H1 (cell line): Measurements from ENCODE around the gene MYO15B. TPM values are rescaled to one million over a fixed set of nuclear protein-coding genes. Genes with fewer than 3 reads are reported as not detected.

Source experiments
- CTCF ChIA-PET: fragments of 300-600 bp; sonication (Branson Sonifier 250); formaldehyde crosslinking; loops from one replicate; lab custom pipeline; 2021; ENCODE audit not compliant: partially characterized antibody; lab: Charles Lee
- POLR2A ChIA-PET: fragments of 300-600 bp; sonication (Branson Sonifier 250); formaldehyde crosslinking; loops from one replicate; lab custom pipeline; 2021; ENCODE audit warnings: inconsistent platforms; ENCODE audit not compliant: partially characterized antibody; lab: Charles Lee
- DNase-seq, 2 experiments: peaks; one replicate each; pipeline versions ENCODE4 v3.0.0 to v3.0.0-alpha.2; 2010 to 2022; ENCODE audit warnings: low spot score in 2 of 2, low read depth in 1 of 2, mixed read lengths in 1 of 2
- FAIRE-seq: peaks from 2 replicates; lab custom pipeline; 2011; peaks lifted over from hg19 to GRCh38; lab: Jason Lieb, UNC
- H2AFZ ChIP-seq: 2 replicates; pipeline ENCODE4 v1.8.1; 2012; ENCODE audit warnings: low read length, inconsistent platforms
- H2AK5ac ChIP-seq: 2 replicates; pipeline ENCODE4 v1.6.1; 2013; ENCODE audit warnings: low read depth, low read length
- H2BK120ac ChIP-seq: replicated peaks from 2 replicates; pipeline ENCODE3; 2013; ENCODE audit warnings: low read depth, low read length, inconsistent platforms
- H2BK12ac ChIP-seq: 2 replicates; pipeline ENCODE4 v1.6.1; 2013; ENCODE audit warnings: low read depth, low read length
- H2BK15ac ChIP-seq: 2 replicates; pipeline ENCODE4 v1.6.1; 2013; ENCODE audit warnings: low read length
- H2BK20ac ChIP-seq: 2 replicates; pipeline ENCODE4 v1.6.1; 2013; ENCODE audit warnings: low read length
- H2BK5ac ChIP-seq: 2 replicates; pipeline ENCODE4 v1.6.1; 2013; ENCODE audit warnings: low read depth, low read length
- H3K14ac ChIP-seq: 2 replicates; pipeline ENCODE4 v1.6.1; 2013; ENCODE audit warnings: inconsistent platforms; ENCODE audit not compliant: insufficient read length
- H3K18ac ChIP-seq: 2 replicates; pipeline ENCODE4 v1.6.1; 2013; ENCODE audit warnings: low read length; ENCODE audit errors: extremely low read depth
- H3K23ac ChIP-seq: 2 replicates; pipeline ENCODE4 v1.6.1; 2013; ENCODE audit warnings: inconsistent platforms; ENCODE audit not compliant: insufficient read length
- H3K23me2 ChIP-seq: 2 replicates; pipeline ENCODE4 v1.6.1; 2013; ENCODE audit warnings: low read depth, low read length
- H3K27ac ChIP-seq: 2 replicates; pipeline ENCODE4 v1.6.1; 2011; ENCODE audit warnings: low read depth, low read length, inconsistent platforms
- H3K27me3 ChIP-seq, 4 experiments: replicated peaks in 1 of 4; 1 replicate in 1 of 4; 2 replicates in 3 of 4; pipeline versions ENCODE4 v1.6.1 to v1.8.1; 2011 to 2013; ENCODE audit warnings: low read length in 3 of 4, mild to moderate bottlenecking in 3 of 4, inconsistent platforms in 2 of 4, mixed read lengths in 2 of 4, moderate library complexity in 1 of 4; ENCODE audit not compliant: control insufficient read depth in 3 of 4, insufficient read depth in 3 of 4; ENCODE audit errors: extremely low read depth in 1 of 4
- H3K36me3 ChIP-seq, 4 experiments: 2 replicates each; pipeline versions ENCODE4 v1.6.1 to v1.8.1; 2011 to 2013; ENCODE audit warnings: mild to moderate bottlenecking in 4 of 4, low read length in 3 of 4, moderate library complexity in 2 of 4, control low read depth in 1 of 4, inconsistent platforms in 1 of 4; ENCODE audit not compliant: insufficient read depth in 4 of 4, control insufficient read depth in 2 of 4
- H3K4ac ChIP-seq: replicated peaks from 2 replicates; pipeline ENCODE3; 2013; ENCODE audit warnings: low read length, low read depth, mixed read lengths, inconsistent platforms; ENCODE audit not compliant: insufficient read length
- H3K4me1 ChIP-seq, 4 experiments: replicated peaks in 1 of 4; 1 replicate in 1 of 4; 2 replicates in 3 of 4; pipeline versions ENCODE4 v1.6.1 to v1.8.1; 2011 to 2013; ENCODE audit warnings: low read length in 3 of 4, inconsistent platforms in 2 of 4, mixed read lengths in 1 of 4; ENCODE audit not compliant: insufficient read depth in 4 of 4, control insufficient read depth in 3 of 4
- H3K4me2 ChIP-seq, 2 experiments: 2 replicates each; pipeline versions ENCODE4 v1.6.1 to v1.8.1; 2011 to 2013; ENCODE audit warnings: low read depth in 2 of 2, low read length in 2 of 2, control low read depth in 1 of 2, inconsistent platforms in 1 of 2, mild to moderate bottlenecking in 1 of 2; ENCODE audit not compliant: insufficient read depth in 1 of 2
- H3K4me3 ChIP-seq, 4 experiments: fragments of 200-600, 300-600 bp in 1 of 4; sonication (generic), shearing (Covaris generic), sonication (Bioruptor Twin) in 1 of 4; 2 replicates each; pipeline versions ENCODE4 v1.5.1 to v1.8.1; 2011 to 2016; ENCODE audit warnings: low read length in 4 of 4, low read depth in 3 of 4, control low read depth in 2 of 4, inconsistent platforms in 2 of 4, mild to moderate bottlenecking in 2 of 4, mixed read lengths in 1 of 4, moderate library complexity in 1 of 4; ENCODE audit not compliant: insufficient read depth in 2 of 4; ENCODE audit errors: extremely low read depth in 1 of 4
- H3K56ac ChIP-seq: replicated peaks from 2 replicates; pipeline ENCODE3; 2013; ENCODE audit warnings: low read depth, mild to moderate bottlenecking, mixed read lengths, low read length, inconsistent platforms; ENCODE audit not compliant: insufficient read length
- H3K79me1 ChIP-seq: 2 replicates; pipeline ENCODE4 v1.6.1; 2013; ENCODE audit warnings: low read depth, low read length, control low read depth
- H3K79me2 ChIP-seq, 2 experiments: 2 replicates each; pipeline versions ENCODE4 v1.6.1 to v1.8.1; 2012 to 2013; ENCODE audit warnings: low read length in 2 of 2, mild to moderate bottlenecking in 2 of 2, inconsistent platforms in 1 of 2; ENCODE audit not compliant: insufficient read depth in 2 of 2, control insufficient read depth in 1 of 2
- H3K9ac ChIP-seq, 4 experiments: replicated peaks in 1 of 4; 1 replicate in 1 of 4; 2 replicates in 3 of 4; pipeline versions ENCODE4 v1.6.1 to v1.8.1; 2011 to 2013; ENCODE audit warnings: low read depth in 3 of 4, low read length in 3 of 4, control low read depth in 2 of 4, mild to moderate bottlenecking in 2 of 4, moderate library complexity in 2 of 4, inconsistent platforms in 1 of 4; ENCODE audit errors: extremely low read depth in 1 of 4
- H3K9me3 ChIP-seq, 2 experiments: 2 replicates each; pipeline versions ENCODE4 v1.6.1 to v1.8.1; 2012 to 2013; ENCODE audit warnings: mild to moderate bottlenecking in 2 of 2, moderate library complexity in 2 of 2, control low read depth in 1 of 2, inconsistent platforms in 1 of 2, low read depth in 1 of 2, low read length in 1 of 2, mixed read lengths in 1 of 2; ENCODE audit not compliant: insufficient read depth in 2 of 2
- H4K20me1 ChIP-seq, 2 experiments: replicated peaks in 1 of 2; 2 replicates each; pipeline versions ENCODE3 to v1.8.1; 2011 to 2013; ENCODE audit warnings: inconsistent platforms in 2 of 2, low read length in 2 of 2, mild to moderate bottlenecking in 1 of 2; ENCODE audit not compliant: insufficient read depth in 2 of 2, control insufficient read depth in 1 of 2
- H4K5ac ChIP-seq: 2 replicates; pipeline ENCODE4 v1.6.1; 2013; ENCODE audit warnings: low read length, low read depth, mixed read lengths, inconsistent platforms; ENCODE audit not compliant: insufficient read length
- H4K8ac ChIP-seq: 2 replicates; pipeline ENCODE4 v1.8.0; 2013; ENCODE audit warnings: mild to moderate bottlenecking, moderate library complexity, low read length, inconsistent platforms; ENCODE audit not compliant: insufficient read depth; ENCODE audit errors: extremely low read depth
- H4K91ac ChIP-seq: replicated peaks from 2 replicates; pipeline ENCODE3; 2013; ENCODE audit warnings: low read length, mixed read lengths, inconsistent platforms; ENCODE audit not compliant: insufficient read length
- FOSL1 ChIP-seq: IDR thresholded peaks from 2 replicates; pipeline ENCODE4 v1.6.1; 2011; ENCODE audit warnings: mild to moderate bottlenecking, low read depth, low read length, moderate library complexity; ENCODE audit not compliant: insufficient read depth
- POLR2A ChIP-seq, 2 experiments: IDR thresholded peaks; 1 replicate in 1 of 2; 2 replicates in 1 of 2; pipeline ENCODE4 v1.6.1; 2011; ENCODE audit warnings: low read depth in 2 of 2, low read length in 2 of 2, mild to moderate bottlenecking in 2 of 2; ENCODE audit errors: control extremely low read depth in 1 of 2
- RBBP5 ChIP-seq: IDR thresholded peaks from 2 replicates; pipeline ENCODE4 v1.7.1; 2012; ENCODE audit warnings: low read depth, mild to moderate bottlenecking, inconsistent platforms, low read length, moderate library complexity, borderline replicate concordance
- SIN3A ChIP-seq, 2 experiments: IDR thresholded peaks in 1 of 2; conservative IDR thresholded peaks in 1 of 2; 2 replicates each; pipeline ENCODE4 v1.6.1; 2011 to 2012; ENCODE audit warnings: low read length in 2 of 2, improper control_type of control experiment in 1 of 2, low read depth in 1 of 2, mild to moderate bottlenecking in 1 of 2
- WGBS, 2 experiments: shearing (Covaris generic) in 1 of 2; methylation state at CpG; one replicate each; pipeline versions ENCODE4 v1.1.6 to v1.1.7; 2013 to 2015; ENCODE audit warnings: low lambda C conversion rate in 2 of 2, mixed read lengths in 2 of 2, inconsistent platforms in 1 of 2, low coverage in 1 of 2, missing lambda C conversion rate in 1 of 2; ENCODE audit not compliant: insufficient replicate concordance in 2 of 2, insufficient coverage in 1 of 2, insufficient read length in 1 of 2; ENCODE audit errors: extremely low coverage in 1 of 2, missing lambda C conversion rate in 1 of 2; 5-methylcytosine and 5-hydroxymethylcytosine counted together
- polyA plus RNA-seq, 7 experiments: library from polyadenylated mRNA; depleted of rRNA in 3 of 7; stranded (reverse) in 5 of 7; unstranded in 2 of 7; fragments of >200 nt in 5 of 7; fragments of 200-250 nt in 2 of 7; gene quantifications; 1 replicate in 5 of 7; 2 replicates in 1 of 7; 4 replicates in 1 of 7; pipeline versions ENCODE4 v1.2.1 to v1.2.3, GENCODE V29; 2011 to 2013; ENCODE audit warnings: missing spikeins in 2 of 7, mixed read lengths in 2 of 7
- total RNA-seq: library from RNA; stranded (reverse); fragmentation: NEBNext Ultra II Directional; extraction: Animal tissue kit (Norgen Biotek cat#: 25700); gene quantifications from 2 replicates; pipeline ENCODE4 v1.2.1, GENCODE V29; 2021
- TF ChIP-seq, protein P1 (sequence below), 3 experiments: IDR thresholded peaks; 1 replicate in 2 of 3; 2 replicates in 1 of 3; pipeline versions ENCODE4 v1.5.1 to v1.6.1; 2011; ENCODE audit warnings: low read length in 3 of 3, mild to moderate bottlenecking in 3 of 3, inconsistent platforms in 2 of 3, low read depth in 1 of 3, moderate library complexity in 1 of 3; ENCODE audit not compliant: insufficient read depth in 1 of 3; ENCODE audit errors: control extremely low read depth in 1 of 3

The MYO15B gene
- total and polyA plus RNA-seq, 2 of the 8 experiments (the other 6 are each of a cell fraction or from before 2014, with no cell fraction given): 7.1 to 11.2 TPM

DNA sequence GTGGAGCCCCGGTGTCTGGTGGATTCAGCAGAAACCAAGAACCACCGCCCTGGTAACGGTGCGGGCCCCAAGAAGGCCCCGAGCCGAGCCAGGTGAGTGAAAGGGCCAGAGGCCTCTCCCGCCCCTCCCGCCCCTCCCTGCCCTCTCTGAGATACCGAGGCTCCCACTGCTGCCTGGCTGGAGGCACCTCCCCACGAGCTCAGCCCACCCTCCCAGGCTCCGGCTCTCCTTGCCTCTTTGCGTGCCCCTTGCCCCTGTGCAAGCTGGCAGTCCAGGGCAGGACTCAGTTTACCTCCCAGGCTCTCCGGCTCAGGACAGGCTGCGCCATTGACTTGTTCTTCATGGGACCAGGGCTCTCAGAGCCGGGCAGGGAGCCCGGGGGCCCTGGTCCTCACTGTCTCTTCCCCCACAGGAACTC lies 14.1 kb upstream of the MYO15B start:
- Histone ChIP-seq H4K5ac (no peak overlapping the region), H2BK15ac (no peak overlapping the region), H3K23ac (no peak overlapping the region)
- 84% methylated on average over 13 of the region's 16 CpGs; no CpG with 5 or more reads in 1 of the 2 experiments for WGBS, 2 experiments
- TF ChIP-seq POLR2A (IDR thresholded peaks at IDR 0.05; ENCODE audit: control extremely low read depth in 1 of 2, low read depth in 2 of 2, low read length in 2 of 2) (no peak), FOSL1 (no peak), SIN3A (conservative IDR thresholded peaks at IDR 0.05 in 1 of 2, IDR thresholded peaks at IDR 0.05 in 1 of 2; ENCODE audit: low read depth in 1 of 2, low read length in 2 of 2) (no peak), RBBP5 (no peak)
- TF ChIP-seq, protein P1, sequence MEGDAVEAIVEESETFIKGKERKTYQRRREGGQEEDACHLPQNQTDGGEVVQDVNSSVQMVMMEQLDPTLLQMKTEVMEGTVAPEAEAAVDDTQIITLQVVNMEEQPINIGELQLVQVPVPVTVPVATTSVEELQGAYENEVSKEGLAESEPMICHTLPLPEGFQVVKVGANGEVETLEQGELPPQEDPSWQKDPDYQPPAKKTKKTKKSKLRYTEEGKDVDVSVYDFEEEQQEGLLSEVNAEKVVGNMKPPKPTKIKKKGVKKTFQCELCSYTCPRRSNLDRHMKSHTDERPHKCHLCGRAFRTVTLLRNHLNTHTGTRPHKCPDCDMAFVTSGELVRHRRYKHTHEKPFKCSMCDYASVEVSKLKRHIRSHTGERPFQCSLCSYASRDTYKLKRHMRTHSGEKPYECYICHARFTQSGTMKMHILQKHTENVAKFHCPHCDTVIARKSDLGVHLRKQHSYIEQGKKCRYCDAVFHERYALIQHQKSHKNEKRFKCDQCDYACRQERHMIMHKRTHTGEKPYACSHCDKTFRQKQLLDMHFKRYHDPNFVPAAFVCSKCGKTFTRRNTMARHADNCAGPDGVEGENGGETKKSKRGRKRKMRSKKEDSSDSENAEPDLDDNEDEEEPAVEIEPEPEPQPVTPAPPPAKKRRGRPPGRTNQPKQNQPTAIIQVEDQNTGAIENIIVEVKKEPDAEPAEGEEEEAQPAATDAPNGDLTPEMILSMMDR (IDR thresholded peaks at IDR 0.05; ENCODE audit: control extremely low read depth in 1 of 3, insufficient read depth in 1 of 3, low read depth in 1 of 3, low read length in 3 of 3): no peak
- TF ChIP-seq, all 59 proteins: peak for 0
- Histone ChIP-seq H3K4me3 (no peak overlapping the region), H3K56ac (no peak overlapping the region), H3K4me1 (no peaks in the 10 kb centered on the region), H2AK5ac (no peak overlapping the region), H3K36me3 (peaks cover 0 to 6% (median 2%) of the 10 kb centered on the region in 4 experiments; a peak in 2 of 8 replicates), H3K23me2 (no peaks in the 10 kb centered on the region), H3K9me3 (no peaks in the 10 kb centered on the region), H3K27me3 (no peaks in the 10 kb centered on the region), H2AFZ (no peak overlapping the region), H2BK12ac (no peak overlapping the region), H3K27ac (no peak overlapping the region), H2BK120ac (no peak overlapping the region), H4K20me1 (peaks cover 0 to 1% of the 10 kb centered on the region in 2 experiments), H3K18ac (no peak overlapping the region), H2BK5ac (no peak overlapping the region), H4K8ac (no peak overlapping the region), H3K79me1 (no peaks in the 10 kb centered on the region), H4K91ac (no peak overlapping the region), H3K4ac (no peak overlapping the region), H3K79me2 (no peaks in the 10 kb centered on the region), H2BK20ac (no peak overlapping the region), H3K9ac (no peak overlapping the region), H3K14ac (no peak overlapping the region), H3K4me2 (no peak overlapping the region)
- FAIRE-seq (no peak), DNase-seq (no peak)
- ChIA-PET POLR2A (no interaction called here), CTCF (no interaction called here)
